Prostate gland (tissue), 2 donors: ENCODE measurements around the gene TBRG1.

Source experiments
- POLR2AphosphoS5 ChIP-seq: sonication (generic); formaldehyde crosslinking; IDR thresholded peaks from one replicate; pipeline ENCODE4 v1.6.1; 2017; ENCODE audit warnings: antibody characterized with exemption
- TF ChIP-seq, protein P1 (sequence below), 4 experiments: fragments of 200-600 bp in 2 of 4; fragments of 450-650 bp in 2 of 4; sonication (generic) in 2 of 4; IDR thresholded peaks; 1 replicate in 3 of 4; 2 replicates in 1 of 4; pipeline ENCODE4 v1.5.1; 2016 to 2019; ENCODE audit warnings: antibody characterized with exemption in 4 of 4, mild to moderate bottlenecking in 2 of 4, moderate library complexity in 2 of 4

DNA sequence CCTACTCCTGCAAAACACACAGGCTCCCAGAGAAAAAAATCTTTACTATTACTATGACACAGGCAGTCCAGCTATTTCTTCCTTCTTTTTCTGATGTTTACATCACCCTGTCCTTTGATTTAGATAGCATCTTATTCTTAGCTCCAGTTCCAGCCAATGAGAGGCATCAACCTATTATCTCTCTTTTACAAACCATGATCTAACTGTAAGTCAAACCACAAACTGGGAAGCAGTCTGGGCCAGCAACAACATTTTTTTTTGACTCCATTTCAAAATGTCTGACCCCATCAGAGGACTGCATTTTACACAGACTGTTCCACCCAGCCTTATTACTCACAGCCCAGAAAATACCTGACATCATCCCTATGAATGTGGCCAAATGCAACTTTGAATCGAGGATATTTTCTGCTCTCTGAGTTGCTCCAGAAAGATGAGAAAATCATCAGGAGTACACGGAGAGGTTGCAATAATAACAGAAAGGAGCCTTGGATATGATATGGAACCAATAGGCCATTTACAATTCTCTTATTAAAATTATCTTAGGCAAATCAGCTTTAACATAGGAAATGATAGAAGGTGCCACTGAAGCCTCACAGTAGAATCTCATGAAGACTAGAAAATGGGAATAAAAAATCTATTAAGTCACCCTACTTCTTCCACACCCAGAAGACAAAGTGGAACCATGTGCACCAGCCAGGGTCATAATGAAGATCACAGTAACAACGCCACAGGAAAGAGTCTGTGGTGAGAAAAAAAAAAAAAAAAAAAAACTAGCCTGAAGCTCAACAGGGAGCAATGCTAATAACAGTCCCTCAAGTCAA lies 21.2 kb downstream of the TBRG1 start:
- TF ChIP-seq, protein P1, sequence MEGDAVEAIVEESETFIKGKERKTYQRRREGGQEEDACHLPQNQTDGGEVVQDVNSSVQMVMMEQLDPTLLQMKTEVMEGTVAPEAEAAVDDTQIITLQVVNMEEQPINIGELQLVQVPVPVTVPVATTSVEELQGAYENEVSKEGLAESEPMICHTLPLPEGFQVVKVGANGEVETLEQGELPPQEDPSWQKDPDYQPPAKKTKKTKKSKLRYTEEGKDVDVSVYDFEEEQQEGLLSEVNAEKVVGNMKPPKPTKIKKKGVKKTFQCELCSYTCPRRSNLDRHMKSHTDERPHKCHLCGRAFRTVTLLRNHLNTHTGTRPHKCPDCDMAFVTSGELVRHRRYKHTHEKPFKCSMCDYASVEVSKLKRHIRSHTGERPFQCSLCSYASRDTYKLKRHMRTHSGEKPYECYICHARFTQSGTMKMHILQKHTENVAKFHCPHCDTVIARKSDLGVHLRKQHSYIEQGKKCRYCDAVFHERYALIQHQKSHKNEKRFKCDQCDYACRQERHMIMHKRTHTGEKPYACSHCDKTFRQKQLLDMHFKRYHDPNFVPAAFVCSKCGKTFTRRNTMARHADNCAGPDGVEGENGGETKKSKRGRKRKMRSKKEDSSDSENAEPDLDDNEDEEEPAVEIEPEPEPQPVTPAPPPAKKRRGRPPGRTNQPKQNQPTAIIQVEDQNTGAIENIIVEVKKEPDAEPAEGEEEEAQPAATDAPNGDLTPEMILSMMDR (IDR thresholded peaks at IDR 0.05), result no peak
- TF ChIP-seq POLR2AphosphoS5, result no peak
